Measurements from ENCODE around the gene PRSS33. TPM values are rescaled to one million over a fixed set of nuclear protein-coding genes. Genes with fewer than 3 reads are reported as not detected.

PRSS33 gene
- total RNA-seq, 4 donors from 2014 or later, result not detected

DNA sequence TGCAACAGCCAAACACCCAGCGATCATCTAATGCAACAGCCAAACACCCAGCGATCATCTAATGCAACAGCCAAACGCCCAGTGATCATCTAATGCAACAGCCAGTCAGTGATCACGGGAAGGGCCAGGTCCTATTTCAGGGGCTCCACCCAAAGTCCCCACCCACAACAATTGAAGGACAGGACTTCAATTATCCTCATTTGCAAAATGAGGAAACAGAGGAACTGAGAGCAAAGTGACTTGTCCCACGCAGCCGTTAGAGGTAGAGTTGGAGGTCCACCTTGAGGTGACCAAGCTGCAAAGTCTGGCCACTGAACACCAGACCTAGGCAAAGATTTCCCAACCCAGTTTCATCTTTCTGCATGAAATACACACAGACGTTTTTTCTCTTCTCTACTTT, 46.4 kb upstream of the PRSS33 start:
- H3K36me3 ChIP-seq, result no peaks in the 10 kb centered on the region
- H3K27ac ChIP-seq, result no peak overlapping the region
- no peak for ATAC-seq
- TF ChIP-seq POLR2A (IDR thresholded peaks at IDR 0.05) (no peak), CTCF (IDR thresholded peaks at IDR 0.05) (no peak), POLR2AphosphoS5 (IDR thresholded peaks at IDR 0.05) (no peak), EP300 (IDR thresholded peaks at IDR 0.05) (no peak)
- no peak overlapping the region for H3K4me3 ChIP-seq
- peaks cover 80% of the 10 kb centered on the region for H3K27me3 ChIP-seq
- H3K9me3 ChIP-seq, result no peaks in the 10 kb centered on the region
- WGBS, 2 donors (ENCODE audit: low coverage in 1 of 2), result 57% methylated on average over 3 to 4 of the region's 7 CpGs
- H3K4me1 ChIP-seq, result no peaks in the 10 kb centered on the region

DNA sequence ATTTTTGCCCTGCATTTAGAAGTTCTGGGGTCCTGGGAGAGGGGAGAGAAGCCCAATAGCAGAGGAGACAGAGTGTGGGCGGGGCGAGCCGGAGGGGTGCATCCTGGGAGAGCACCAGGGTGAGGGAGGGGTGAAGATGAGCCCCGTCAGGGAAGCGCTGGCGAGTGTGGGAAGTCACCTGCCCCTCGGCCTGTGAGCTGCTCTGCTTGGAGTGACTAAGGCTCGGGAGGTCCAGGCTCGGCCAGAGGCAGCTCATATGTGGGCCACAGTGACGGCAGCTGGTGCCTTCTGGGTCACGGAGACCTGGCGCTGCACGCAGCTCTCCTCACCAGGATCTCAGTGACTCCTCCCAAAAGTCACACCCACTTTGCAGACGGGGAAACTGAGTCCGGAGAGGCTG, 43.8 kb upstream of the PRSS33 start:
- Histone ChIP-seq H3K9me3 (no peaks in the 10 kb centered on the region), H3K4me1 (no peaks in the 10 kb centered on the region), H3K27me3 (peaks cover 80% of the 10 kb centered on the region), H3K27ac (no peak overlapping the region), H3K4me3 (no peak overlapping the region), H3K36me3 (no peaks in the 10 kb centered on the region)
- no peak for TF ChIP-seq POLR2A (IDR thresholded peaks at IDR 0.05)
- no peak for TF ChIP-seq EP300 (IDR thresholded peaks at IDR 0.05)
- WGBS, 2 donors (ENCODE audit: low coverage in 1 of 2), result 42% methylated on average over 2 of the region's 15 CpGs; no CpG with 5 or more reads in 1 of the 2 donors
- ATAC-seq, result no peak

DNA sequence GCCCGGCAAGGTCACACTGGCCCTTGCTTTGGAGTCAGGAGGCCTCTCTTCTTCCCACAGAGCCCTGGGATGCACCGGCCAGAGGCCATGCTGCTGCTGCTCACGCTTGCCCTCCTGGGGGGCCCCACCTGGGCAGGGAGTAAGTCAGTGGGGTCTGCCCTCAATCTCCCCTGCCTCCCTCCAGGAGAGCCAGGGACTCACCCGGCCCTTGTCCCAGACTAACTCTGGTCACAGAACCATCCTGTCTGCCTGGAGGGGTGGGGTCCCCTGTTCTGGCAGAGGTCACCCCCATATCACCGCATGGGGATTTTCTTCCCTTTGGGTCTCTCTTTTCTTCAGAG, 43.0 kb upstream of the PRSS33 start:
- TF ChIP-seq POLR2AphosphoS5 (IDR thresholded peaks at IDR 0.05) (no peak), POLR2A (IDR thresholded peaks at IDR 0.05) (no peak), CTCF (IDR thresholded peaks at IDR 0.05) (no peak), EP300 (IDR thresholded peaks at IDR 0.05) (no peak)

GRCh38 chr16:2829501-2830354, 42.4 kb upstream of the PRSS33 start, which contains the start of gene ZG16B:
ZG16B (plus strand) TSS chr16:2830303; CDS start chr16:2830442, 139 bp downstream.
- 84 to 90% methylated on average over 5 of the region's 32 CpGs for WGBS, 2 donors (ENCODE audit: low coverage in 1 of 2)
- peaks cover 70% of the 10 kb centered on the region for H3K27me3 ChIP-seq
- no peaks in the 10 kb centered on the region for H3K9me3 ChIP-seq

More for the DNA sequence above, 43.0 kb upstream of the PRSS33 start:
- no CpG with 5 or more reads among the region's 5 CpGs for WGBS, 2 donors (ENCODE audit: low coverage in 1 of 2)
- Histone ChIP-seq H3K4me1 (no peaks in the 10 kb centered on the region), H3K27ac (no peak overlapping the region), H3K36me3 (no peaks in the 10 kb centered on the region), H3K27me3 (peaks cover 73% of the 10 kb centered on the region), H3K4me3 (no peak overlapping the region), H3K9me3 (no peaks in the 10 kb centered on the region)
- ATAC-seq, result no peak

DNA sequence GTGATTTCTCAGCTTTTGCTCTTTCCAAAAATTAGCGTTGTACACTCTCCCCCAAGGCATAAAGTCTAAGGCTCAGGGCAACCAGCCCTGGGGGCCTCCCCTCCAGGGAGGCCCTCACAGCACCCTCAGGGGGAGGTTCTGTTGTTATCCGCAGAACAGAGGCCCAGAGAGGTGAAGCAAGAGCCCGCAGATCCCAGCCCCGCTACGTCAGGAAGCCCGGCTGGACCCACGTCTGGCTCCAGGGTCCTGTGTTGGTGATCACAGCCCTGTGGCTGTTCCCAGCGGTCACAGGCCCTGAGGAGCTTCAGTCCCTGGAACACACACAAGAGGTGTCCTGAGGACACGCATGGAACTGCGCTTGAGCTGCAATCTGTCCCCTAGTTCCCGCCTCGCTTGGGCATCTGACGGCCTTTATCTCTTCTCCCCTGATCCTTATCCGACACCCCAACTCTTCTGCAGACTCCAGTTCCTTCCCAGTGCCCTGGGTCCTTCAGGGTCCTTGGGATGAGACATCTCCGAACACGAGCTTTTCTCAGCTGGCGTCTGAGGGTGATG, 41.6 kb upstream of the PRSS33 start:
- no peak overlapping the region for H3K27ac ChIP-seq
- TF ChIP-seq POLR2AphosphoS5 (IDR thresholded peaks at IDR 0.05) (no peak), EP300 (IDR thresholded peaks at IDR 0.05) (no peak), CTCF (IDR thresholded peaks at IDR 0.05) (no peak), POLR2A (IDR thresholded peaks at IDR 0.05) (no peak)
- peaks cover 70% of the 10 kb centered on the region for H3K27me3 ChIP-seq
- no peaks in the 10 kb centered on the region for H3K36me3 ChIP-seq
- H3K9me3 ChIP-seq, result no peaks in the 10 kb centered on the region
- no peaks in the 10 kb centered on the region for H3K4me1 ChIP-seq
- H3K4me3 ChIP-seq, result no peak overlapping the region
- 90% methylated on average over 2 of the region's 17 CpGs; no CpG with 5 or more reads in 1 of the 2 donors for WGBS, 2 donors (ENCODE audit: low coverage in 1 of 2)
- no peak for ATAC-seq

More at GRCh38 chr16:2829501-2830354, 42.4 kb upstream of the PRSS33 start, which contains the start of gene ZG16B:
- H3K4me1 ChIP-seq, result no peaks in the 10 kb centered on the region
- no peak within 1 kb of the TSS for H3K4me3 ChIP-seq
- no peak within 1 kb of the TSS for H3K27ac ChIP-seq
- no peak for ATAC-seq
- no peaks in the 10 kb centered on the region for H3K36me3 ChIP-seq
- TF ChIP-seq CTCF (IDR thresholded peaks at IDR 0.05), result no peak
- no peak for TF ChIP-seq POLR2A (IDR thresholded peaks at IDR 0.05)
- TF ChIP-seq POLR2AphosphoS5 (IDR thresholded peaks at IDR 0.05), result no peak
- no peak for TF ChIP-seq EP300 (IDR thresholded peaks at IDR 0.05)

Measured in gastroesophageal sphincter (tissue), 4 donors.